ENCODE data around the gene MYOZ3.

Gene MYOZ3

GRCh38 chr5:150662731-150663516 lies 1.9 kb downstream of the MYOZ3 start:
- TF ChIP-seq CTCF (IDR thresholded peaks at IDR 0.05; ENCODE audit: control extremely low read depth, extremely low read depth, low read depth, missing control alignments), result no peak
- ChIA-PET POLR2A (no interaction called here), CTCF (interaction anchor here (1.3 to 14.0 kb wide), 5 partner anchors 8 to 101 kb away, joined by 3 to 149 read pairs (median 5); no protein-coding TSS in a partner anchor)
- DNase-seq (ENCODE audit: extremely low spot score), result no peak

- no peak for TF ChIP-seq CTCF (IDR thresholded peaks at IDR 0.05; ENCODE audit: control extremely low read depth, extremely low read depth, low read depth, missing control alignments)
- CTCF ChIA-PET, result interaction anchor here (1.3 to 14.0 kb wide), 5 partner anchors 8 to 102 kb away, joined by 3 to 149 read pairs (median 5); no protein-coding TSS in a partner anchor
- POLR2A ChIA-PET, result interaction anchor here (0.6 kb wide), 1 partner anchor 28 kb away, joined by 3 read pairs; no protein-coding TSS in a partner anchor
- no peak for DNase-seq (ENCODE audit: extremely low spot score)
These were observed 2.9 kb downstream of the MYOZ3 start for GRCh38 chr5:150663936-150664335.

- no peak for DNase-seq (ENCODE audit: extremely low spot score)
- no peak for TF ChIP-seq CTCF (IDR thresholded peaks at IDR 0.05; ENCODE audit: control extremely low read depth, extremely low read depth, low read depth, missing control alignments)
- CTCF ChIA-PET, result interaction anchor here (14.0 kb wide), 1 partner anchor 103 kb away, joined by 149 read pairs; no protein-coding TSS in a partner anchor
- POLR2A ChIA-PET, result interaction anchor here (0.6 kb wide), 1 partner anchor 547 kb away, joined by 4 read pairs; no protein-coding TSS in a partner anchor
These were observed 4.0 kb downstream of the MYOZ3 start for GRCh38 chr5:150665044-150665443.

GRCh38 chr5:150670275-150670947 lies 9.4 kb downstream of the MYOZ3 start:
- CTCF ChIA-PET, result interaction anchor here (1.1 kb wide), 1 partner anchor 30 kb away, joined by 3 read pairs; the partner anchor contains the start of gene RBM22
- no peak for DNase-seq (ENCODE audit: extremely low spot score)
- no peak for TF ChIP-seq CTCF (IDR thresholded peaks at IDR 0.05; ENCODE audit: control extremely low read depth, extremely low read depth, low read depth, missing control alignments)
- POLR2A ChIA-PET, result interaction anchor here (0.5 to 0.6 kb wide), 3 partner anchors 26 to 113 kb away, joined by 3 to 5 read pairs (median 4); partner anchors contain the start of gene DCTN4

- CTCF ChIA-PET, result interaction anchor here (1.1 to 1.6 kb wide), 3 partner anchors 8 to 176 kb away, joined by 3 read pairs; partner anchors contain the start of gene RBM22
- POLR2A ChIA-PET, result interaction anchor here (0.6 kb wide), 2 partner anchors 27 to 88 kb away, joined by 3 to 4 read pairs; partner anchors contain the start of gene DCTN4
- no peak for DNase-seq (ENCODE audit: extremely low spot score)
- TF ChIP-seq CTCF (IDR thresholded peaks at IDR 0.05; ENCODE audit: control extremely low read depth, extremely low read depth, low read depth, missing control alignments), result no peak
These were observed 9.9 kb downstream of the MYOZ3 start for GRCh38 chr5:150670948-150671310.

- POLR2A ChIA-PET, result no interaction called here
- no peak for TF ChIP-seq CTCF (IDR thresholded peaks at IDR 0.05; ENCODE audit: control extremely low read depth, extremely low read depth, low read depth, missing control alignments)
- no peak for DNase-seq (ENCODE audit: extremely low spot score)
- CTCF ChIA-PET, result interaction anchor here (0.9 to 2.2 kb wide), 5 partner anchors 9 to 175 kb away, joined by 3 to 9 read pairs (median 3); no protein-coding TSS in a partner anchor
These were observed 10.6 kb downstream of the MYOZ3 start for GRCh38 chr5:150671509-150672236.
